Smooth muscle cell (in vitro differentiated cells): ENCODE measurements around the gene CAMK2G. TPM values are rescaled to one million over a fixed set of nuclear protein-coding genes. Genes with fewer than 3 reads are reported as not detected.

ENCODE experiments used
- DNase-seq: peaks from one replicate; lab custom pipeline; 2025; ENCODE audit not compliant: unreplicated experiment; lab: John Stamatoyannopoulos, UW
- H2AFZ ChIP-seq: fragments of 200-600 bp; sonication (generic); 2 replicates; pipeline ENCODE4 v1.6.0; 2016; ENCODE audit warnings: antibody characterized with exemption, low read depth, mild to moderate bottlenecking
- H3F3A ChIP-seq: fragments of 200-600 bp; sonication (generic); 2 replicates; pipeline ENCODE4 v1.6.0; 2017; ENCODE audit warnings: antibody characterized with exemption, low read depth
- H3K27ac ChIP-seq: fragments of 200-600 bp; sonication (generic); 2 replicates; pipeline ENCODE4 v1.5.1; 2016; ENCODE audit warnings: low read depth, mild to moderate bottlenecking
- H3K27me3 ChIP-seq: fragments of 200-600 bp; sonication (generic); 2 replicates; pipeline ENCODE4 v1.6.1; 2016; ENCODE audit warnings: low read depth, mild to moderate bottlenecking
- H3K36me3 ChIP-seq: fragments of 200-600 bp; sonication (generic); 2 replicates; pipeline ENCODE4 v1.5.1; 2016; ENCODE audit warnings: low read depth
- H3K4me1 ChIP-seq: fragments of 200-600 bp; sonication (generic); 2 replicates; pipeline ENCODE4 v1.5.1; 2016; ENCODE audit warnings: low read depth
- H3K4me2 ChIP-seq: fragments of 200-600 bp; sonication (generic); 2 replicates; pipeline ENCODE4 v1.6.0; 2016; ENCODE audit warnings: mild to moderate bottlenecking
- H3K4me3 ChIP-seq: fragments of 200-600 bp; sonication (generic); 2 replicates; pipeline ENCODE4 v1.5.1; 2016; ENCODE audit warnings: mild to moderate bottlenecking
- H3K79me2 ChIP-seq: fragments of 200-600 bp; sonication (generic); 2 replicates; pipeline ENCODE4 v1.6.0; 2016; ENCODE audit warnings: low read depth, mild to moderate bottlenecking
- H3K9ac ChIP-seq: fragments of 200-600 bp; sonication (generic); 2 replicates; pipeline ENCODE4 v1.6.0; 2016; ENCODE audit warnings: low read depth
- H3K9me3 ChIP-seq: fragments of 200-600 bp; sonication (generic); replicated peaks from 2 replicates; pipeline ENCODE4 v1.5.1; 2016; ENCODE audit warnings: low read depth
- H4K20me1 ChIP-seq: fragments of 200-600 bp; sonication (generic); 2 replicates; pipeline ENCODE4 v1.6.0; 2016; ENCODE audit warnings: low read depth
- WGBS: methylation state at CpG from one replicate; pipeline ENCODE4 v1.1.7; 2016; ENCODE audit warnings: low lambda C conversion rate; 5-methylcytosine and 5-hydroxymethylcytosine counted together
- polyA plus RNA-seq: library from polyadenylated mRNA; unstranded; fragments of >200 nt; fragmentation: Nextera tagmentation; extraction: Ambion mirVana; gene quantifications from 2 replicates; pipeline ENCODE4 v1.2.1, GENCODE V29; 2016
- total RNA-seq: library from RNA; depleted of rRNA; stranded (reverse); fragments of >200 nt; gene quantifications from 2 replicates; pipeline ENCODE4 v1.2.3, GENCODE V29; 2014
- TF ChIP-seq, protein P1 (sequence below): fragments of 200-600 bp; sonication (generic); IDR thresholded peaks from 2 replicates; pipeline ENCODE4 v1.5.1; 2017; ENCODE audit warnings: borderline replicate concordance, mild to moderate bottlenecking, antibody characterized with exemption; ENCODE audit not compliant: insufficient read depth, poor library complexity, severe bottlenecking

Gene CAMK2G
- total RNA-seq, result 10.5 and 10.8 TPM in 2 replicates
- 2.2 and 4.0 TPM in 2 replicates for polyA plus RNA-seq

DNA sequence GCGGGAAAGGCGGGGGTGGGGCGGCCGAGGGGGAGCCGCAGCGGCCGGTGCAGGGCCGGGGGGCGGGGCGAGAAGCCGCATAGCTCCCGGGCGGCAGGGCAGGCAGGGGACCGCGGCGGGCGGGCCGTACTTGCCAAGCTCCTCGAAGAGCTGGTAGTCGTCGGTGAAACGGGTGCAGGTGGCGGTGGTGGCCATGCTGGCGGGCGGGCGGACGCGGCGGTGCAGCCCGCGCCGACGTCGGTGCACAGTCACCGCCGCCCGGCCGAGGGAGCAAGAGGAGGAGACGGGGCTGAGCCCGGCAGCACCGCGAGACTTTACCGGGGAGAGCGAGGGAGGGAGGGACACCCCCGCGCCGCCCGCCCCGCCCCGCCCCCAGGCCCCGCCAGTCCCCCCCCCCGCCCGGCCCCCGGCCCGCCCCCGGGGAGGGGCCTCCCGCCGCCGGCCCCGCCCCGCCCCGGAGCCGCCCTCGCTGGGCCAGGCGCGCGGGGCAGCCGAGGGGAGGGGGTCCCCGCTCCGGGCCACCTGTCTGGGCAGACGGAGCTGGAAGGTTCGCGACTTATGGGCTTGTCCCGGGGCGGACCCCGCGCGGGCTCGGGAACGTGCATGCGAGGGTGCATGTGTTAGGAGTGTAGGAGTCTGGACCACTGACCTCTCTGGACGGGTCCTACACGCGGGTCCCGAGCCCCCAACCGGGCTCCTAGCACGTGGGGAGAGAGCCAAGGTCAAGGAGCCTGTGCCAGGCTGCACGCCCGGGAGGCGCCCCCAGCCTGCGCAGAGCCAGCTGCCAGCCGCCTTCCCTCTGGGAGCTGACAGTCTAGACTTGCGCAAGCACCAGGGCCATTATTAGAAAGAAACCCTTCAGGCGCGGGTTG, at the start of gene CAMK2G:
Gene CAMK2G (minus strand): TSS at position 289 of the 872 bp plus-strand sequence. CDS start 94 bp downstream, at position 195.
- no peaks in the 10 kb centered on the region for H3K27me3 ChIP-seq
- peaks cover 8% of the 10 kb centered on the region for H4K20me1 ChIP-seq
- H3K9me3 ChIP-seq, result no peaks in the 10 kb centered on the region
- 11% methylated on average over 20 of the region's 95 CpGs for WGBS
- peak within 1 kb of the TSS; percentile 75 for H3K4me3 ChIP-seq
- peaks cover 3% of the 10 kb centered on the region for H3K4me1 ChIP-seq
- no peak within 1 kb of the TSS for H3K27ac ChIP-seq
- no peak within 1 kb of the TSS for H3K9ac ChIP-seq
- H3K36me3 ChIP-seq, result no peaks in the 10 kb centered on the region
- H3F3A ChIP-seq, result no peaks in the 10 kb centered on the region
- DNase-seq, result peak; percentile 39
- peak within 1 kb of the TSS; percentile 93 for H3K4me2 ChIP-seq
- peak within 1 kb of the TSS; percentile 77 for H2AFZ ChIP-seq
- TF ChIP-seq, protein P1, sequence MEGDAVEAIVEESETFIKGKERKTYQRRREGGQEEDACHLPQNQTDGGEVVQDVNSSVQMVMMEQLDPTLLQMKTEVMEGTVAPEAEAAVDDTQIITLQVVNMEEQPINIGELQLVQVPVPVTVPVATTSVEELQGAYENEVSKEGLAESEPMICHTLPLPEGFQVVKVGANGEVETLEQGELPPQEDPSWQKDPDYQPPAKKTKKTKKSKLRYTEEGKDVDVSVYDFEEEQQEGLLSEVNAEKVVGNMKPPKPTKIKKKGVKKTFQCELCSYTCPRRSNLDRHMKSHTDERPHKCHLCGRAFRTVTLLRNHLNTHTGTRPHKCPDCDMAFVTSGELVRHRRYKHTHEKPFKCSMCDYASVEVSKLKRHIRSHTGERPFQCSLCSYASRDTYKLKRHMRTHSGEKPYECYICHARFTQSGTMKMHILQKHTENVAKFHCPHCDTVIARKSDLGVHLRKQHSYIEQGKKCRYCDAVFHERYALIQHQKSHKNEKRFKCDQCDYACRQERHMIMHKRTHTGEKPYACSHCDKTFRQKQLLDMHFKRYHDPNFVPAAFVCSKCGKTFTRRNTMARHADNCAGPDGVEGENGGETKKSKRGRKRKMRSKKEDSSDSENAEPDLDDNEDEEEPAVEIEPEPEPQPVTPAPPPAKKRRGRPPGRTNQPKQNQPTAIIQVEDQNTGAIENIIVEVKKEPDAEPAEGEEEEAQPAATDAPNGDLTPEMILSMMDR, result no peak
- H3K79me2 ChIP-seq, result peaks cover under 1% of the 10 kb centered on the region

GRCh38 chr10:73922864-73923133, 48.4 kb upstream of the CAMK2G start:
- Histone ChIP-seq H3K9ac (no peak overlapping the region), H3K27ac (no peak overlapping the region)

GRCh38 chr10:73922007-73922863, 47.9 kb upstream of the CAMK2G start:
- H3K4me3 ChIP-seq, result no peak overlapping the region
- 77% methylated on average over 6 of the region's 6 CpGs for WGBS
- H3K9me3 ChIP-seq, result no peaks in the 10 kb centered on the region
- TF ChIP-seq, protein P1, result no peak
- H4K20me1 ChIP-seq, result no peaks in the 10 kb centered on the region
- no peak overlapping the region for H3K27ac ChIP-seq
- H2AFZ ChIP-seq, result no peak overlapping the region
- no peaks in the 10 kb centered on the region for H3K27me3 ChIP-seq
- no peak overlapping the region for H3K4me2 ChIP-seq
- DNase-seq, result no peak
- peaks cover 12% of the 10 kb centered on the region for H3K4me1 ChIP-seq
- H3K36me3 ChIP-seq, result no peaks in the 10 kb centered on the region
- no peaks in the 10 kb centered on the region for H3F3A ChIP-seq
- no peaks in the 10 kb centered on the region for H3K79me2 ChIP-seq
- no peak overlapping the region for H3K9ac ChIP-seq

More at GRCh38 chr10:73922864-73923133, 48.4 kb upstream of the CAMK2G start:
- H3K27me3 ChIP-seq, result no peaks in the 10 kb centered on the region
- H3K9me3 ChIP-seq, result no peaks in the 10 kb centered on the region
- TF ChIP-seq, protein P1, result no peak
- H3K36me3 ChIP-seq, result no peaks in the 10 kb centered on the region
- no peak overlapping the region for H3K4me3 ChIP-seq
- no peaks in the 10 kb centered on the region for H3K79me2 ChIP-seq
- 40% methylated on average over 2 of the region's 2 CpGs for WGBS
- H2AFZ ChIP-seq, result no peak overlapping the region
- H3K4me1 ChIP-seq, result peaks cover 12% of the 10 kb centered on the region
- H3F3A ChIP-seq, result no peaks in the 10 kb centered on the region
- no peaks in the 10 kb centered on the region for H4K20me1 ChIP-seq
- H3K4me2 ChIP-seq, result no peak overlapping the region
- no peak for DNase-seq
